Measurements from ENCODE around the gene GPR176.

GPR176 gene

GRCh38 chr15:39926526-39926925, 6.5 kb upstream of the GPR176 start:
- TF ChIP-seq, protein P1, sequence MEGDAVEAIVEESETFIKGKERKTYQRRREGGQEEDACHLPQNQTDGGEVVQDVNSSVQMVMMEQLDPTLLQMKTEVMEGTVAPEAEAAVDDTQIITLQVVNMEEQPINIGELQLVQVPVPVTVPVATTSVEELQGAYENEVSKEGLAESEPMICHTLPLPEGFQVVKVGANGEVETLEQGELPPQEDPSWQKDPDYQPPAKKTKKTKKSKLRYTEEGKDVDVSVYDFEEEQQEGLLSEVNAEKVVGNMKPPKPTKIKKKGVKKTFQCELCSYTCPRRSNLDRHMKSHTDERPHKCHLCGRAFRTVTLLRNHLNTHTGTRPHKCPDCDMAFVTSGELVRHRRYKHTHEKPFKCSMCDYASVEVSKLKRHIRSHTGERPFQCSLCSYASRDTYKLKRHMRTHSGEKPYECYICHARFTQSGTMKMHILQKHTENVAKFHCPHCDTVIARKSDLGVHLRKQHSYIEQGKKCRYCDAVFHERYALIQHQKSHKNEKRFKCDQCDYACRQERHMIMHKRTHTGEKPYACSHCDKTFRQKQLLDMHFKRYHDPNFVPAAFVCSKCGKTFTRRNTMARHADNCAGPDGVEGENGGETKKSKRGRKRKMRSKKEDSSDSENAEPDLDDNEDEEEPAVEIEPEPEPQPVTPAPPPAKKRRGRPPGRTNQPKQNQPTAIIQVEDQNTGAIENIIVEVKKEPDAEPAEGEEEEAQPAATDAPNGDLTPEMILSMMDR (IDR thresholded peaks at IDR 0.05; ENCODE audit: low read depth, low read length, missing control alignments): no peak
- no peak for DNase-seq (ENCODE audit: low read depth)
- H3K4me3 ChIP-seq (ENCODE audit: low read depth, low read length): no peak overlapping the region
- in situ Hi-C loops (cut with HindIII; ENCODE audit: low sequenced_read_pairs): no loop called here

DNA sequence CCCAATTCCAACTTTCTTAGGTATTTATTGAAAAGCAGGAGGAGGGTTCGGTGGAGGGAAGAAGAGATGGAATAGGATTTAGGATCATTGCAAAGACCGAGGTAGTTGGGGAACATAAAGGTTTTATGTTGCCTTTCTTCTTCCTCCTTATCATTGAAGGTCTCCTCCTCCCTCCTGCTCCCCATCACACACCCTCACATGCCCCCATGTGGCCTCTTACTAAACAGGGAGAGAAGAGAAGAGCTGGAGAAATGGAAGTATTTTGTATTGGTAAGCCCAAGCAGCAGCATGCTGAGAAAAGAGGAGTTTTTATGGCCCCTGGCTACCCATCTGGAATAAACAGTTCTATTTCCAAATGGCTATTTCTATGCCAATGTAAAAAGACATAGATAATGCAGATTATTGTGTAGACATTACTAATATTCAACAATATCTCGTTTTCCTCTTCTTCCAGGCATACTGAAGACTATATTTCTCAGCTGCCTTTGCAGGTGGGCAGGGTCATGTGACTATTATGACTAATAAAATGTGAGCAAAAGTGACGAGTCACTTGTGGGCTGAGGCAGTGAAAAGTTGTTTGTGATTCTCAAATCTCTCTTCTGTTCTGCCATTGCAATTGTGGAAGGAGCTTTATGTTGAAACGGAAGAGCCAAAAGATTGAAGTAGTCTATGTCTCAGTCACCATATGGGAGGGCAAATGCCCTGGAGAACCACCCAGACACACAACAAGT, 5.2 kb upstream of the GPR176 start:
- no peak for DNase-seq (ENCODE audit: low read depth)
- in situ Hi-C loops (cut with HindIII; ENCODE audit: low sequenced_read_pairs): no loop called here
- no peak overlapping the region for H3K4me3 ChIP-seq (ENCODE audit: low read depth, low read length)
- TF ChIP-seq, protein P1 (IDR thresholded peaks at IDR 0.05; ENCODE audit: low read depth, low read length, missing control alignments): no peak

DNA sequence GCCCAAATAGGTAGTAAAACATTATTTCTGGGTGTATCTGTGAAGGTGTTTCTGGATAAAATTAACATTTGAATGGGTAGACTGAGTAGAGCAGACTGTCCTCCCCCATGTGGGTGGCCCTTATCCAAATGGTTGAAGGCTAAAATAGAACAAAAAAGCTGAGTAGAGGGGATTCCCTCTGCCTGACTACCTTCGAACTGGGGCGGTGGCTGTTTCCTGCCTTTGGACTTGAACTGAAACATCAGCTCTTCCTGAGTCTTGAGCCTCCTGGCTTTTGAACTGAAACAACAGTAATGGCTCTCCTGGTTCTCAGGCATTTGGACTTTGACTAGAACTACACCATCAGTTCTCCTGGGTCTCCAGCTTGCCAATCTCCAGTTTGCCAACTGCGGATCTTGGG, 4.4 kb upstream of the GPR176 start:
- no peak overlapping the region for H3K4me3 ChIP-seq (ENCODE audit: low read depth, low read length)
- in situ Hi-C loops (cut with HindIII; ENCODE audit: low sequenced_read_pairs): no loop called here
- DNase-seq (ENCODE audit: low read depth): no peak
- TF ChIP-seq, protein P1 (IDR thresholded peaks at IDR 0.05; ENCODE audit: low read depth, low read length, missing control alignments): no peak

- no peak overlapping the region for H3K4me3 ChIP-seq (ENCODE audit: low read depth, low read length)
- in situ Hi-C loops (cut with HindIII; ENCODE audit: low sequenced_read_pairs): no loop called here
- peak; percentile 70 for DNase-seq (ENCODE audit: low read depth)
- TF ChIP-seq, protein P1 (IDR thresholded peaks at IDR 0.05; ENCODE audit: low read depth, low read length, missing control alignments): no peak
Measured at GRCh38 chr15:39922462-39923092, 2.5 kb upstream of the GPR176 start.

- DNase-seq (ENCODE audit: low read depth): no peak
- TF ChIP-seq, protein P1 (IDR thresholded peaks at IDR 0.05; ENCODE audit: low read depth, low read length, missing control alignments): no peak
- in situ Hi-C loops (cut with HindIII; ENCODE audit: low sequenced_read_pairs): no loop called here
- H3K4me3 ChIP-seq (ENCODE audit: low read depth, low read length): peak overlapping the region; percentile 79
Measured at GRCh38 chr15:39921274-39921638, 1.2 kb upstream of the GPR176 start.

- TF ChIP-seq, protein P1 (IDR thresholded peaks at IDR 0.05; ENCODE audit: low read depth, low read length, missing control alignments): no peak
- peak overlapping the region; percentile 79 for H3K4me3 ChIP-seq (ENCODE audit: low read depth, low read length)
- in situ Hi-C loops (cut with HindIII; ENCODE audit: low sequenced_read_pairs): no loop called here
- no peak for DNase-seq (ENCODE audit: low read depth)
Measured at GRCh38 chr15:39920510-39921273, 626 bp upstream of the GPR176 start.

Data from astrocyte of the cerebellum (primary cell).